Fibroblast of lung (primary cell): ENCODE measurements around the gene CFAP52.

Source experiments
- EZH2 ChIP-seq: IDR thresholded peaks from 2 replicates; pipeline ENCODE4 v1.5.1; 2012; ENCODE audit warnings: low read length, control low read depth, mild to moderate bottlenecking; ENCODE audit errors: missing control alignments
- TF ChIP-seq, protein P1 (sequence below), 2 donors: IDR thresholded peaks in 1 of 2; conservative IDR thresholded peaks in 1 of 2; 1 replicate in 1 of 2; 2 replicates in 1 of 2; pipeline ENCODE4 v1.5.1; 2011 to 2012; ENCODE audit warnings: low read length in 2 of 2, control low read depth in 1 of 2, inconsistent platforms in 1 of 2, low read depth in 1 of 2, mild to moderate bottlenecking in 1 of 2

DNA sequence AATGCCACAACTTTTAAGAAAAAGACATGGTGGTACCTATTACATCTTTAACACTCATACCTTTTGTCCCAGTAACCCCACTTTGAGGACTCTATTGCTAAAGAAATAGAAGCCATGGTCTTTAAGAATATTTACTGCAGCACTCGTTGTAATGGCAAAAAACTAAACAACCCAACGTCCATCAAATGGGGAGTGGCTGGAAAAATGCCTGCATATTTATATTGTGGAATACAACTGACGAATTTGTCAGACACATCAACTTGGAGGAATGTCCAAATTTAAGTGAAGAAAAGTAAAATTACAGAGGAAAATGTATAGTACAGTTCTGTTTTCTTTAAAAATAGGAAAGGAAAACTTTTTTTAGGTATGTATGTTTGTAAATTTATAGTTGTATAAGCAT lies 48.7 kb upstream of the CFAP52 start:
- TF ChIP-seq, protein P1, sequence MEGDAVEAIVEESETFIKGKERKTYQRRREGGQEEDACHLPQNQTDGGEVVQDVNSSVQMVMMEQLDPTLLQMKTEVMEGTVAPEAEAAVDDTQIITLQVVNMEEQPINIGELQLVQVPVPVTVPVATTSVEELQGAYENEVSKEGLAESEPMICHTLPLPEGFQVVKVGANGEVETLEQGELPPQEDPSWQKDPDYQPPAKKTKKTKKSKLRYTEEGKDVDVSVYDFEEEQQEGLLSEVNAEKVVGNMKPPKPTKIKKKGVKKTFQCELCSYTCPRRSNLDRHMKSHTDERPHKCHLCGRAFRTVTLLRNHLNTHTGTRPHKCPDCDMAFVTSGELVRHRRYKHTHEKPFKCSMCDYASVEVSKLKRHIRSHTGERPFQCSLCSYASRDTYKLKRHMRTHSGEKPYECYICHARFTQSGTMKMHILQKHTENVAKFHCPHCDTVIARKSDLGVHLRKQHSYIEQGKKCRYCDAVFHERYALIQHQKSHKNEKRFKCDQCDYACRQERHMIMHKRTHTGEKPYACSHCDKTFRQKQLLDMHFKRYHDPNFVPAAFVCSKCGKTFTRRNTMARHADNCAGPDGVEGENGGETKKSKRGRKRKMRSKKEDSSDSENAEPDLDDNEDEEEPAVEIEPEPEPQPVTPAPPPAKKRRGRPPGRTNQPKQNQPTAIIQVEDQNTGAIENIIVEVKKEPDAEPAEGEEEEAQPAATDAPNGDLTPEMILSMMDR (conservative IDR thresholded peaks at IDR 0.05 in 1 of 2, IDR thresholded peaks at IDR 0.05 in 1 of 2; ENCODE audit: low read depth in 1 of 2, low read length in 2 of 2), result no peak
- TF ChIP-seq EZH2, result no peak
